ENCODE results near the gene BGN.

Gene BGN

DNA sequence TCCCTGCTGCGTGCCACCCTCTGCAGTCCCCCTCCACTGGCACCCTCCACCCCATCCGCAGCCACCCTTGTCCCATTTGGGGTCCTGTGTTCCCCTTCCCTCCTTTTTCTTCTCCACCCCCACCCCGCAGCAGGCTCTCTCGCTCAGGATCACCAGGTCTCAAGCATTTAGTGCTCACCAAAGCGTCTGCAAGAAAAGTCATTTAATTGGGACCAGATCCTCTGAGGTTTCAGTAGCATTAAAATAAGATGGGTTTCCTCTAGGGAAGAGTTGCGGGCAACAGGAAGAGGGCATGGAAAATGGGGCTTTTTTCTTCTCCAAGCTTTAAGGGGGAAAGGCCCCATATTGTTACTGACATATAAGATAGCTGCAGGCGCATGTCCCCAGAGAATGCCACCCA lies 19.5 kb upstream of the BGN start:
- TF ChIP-seq, protein P1, sequence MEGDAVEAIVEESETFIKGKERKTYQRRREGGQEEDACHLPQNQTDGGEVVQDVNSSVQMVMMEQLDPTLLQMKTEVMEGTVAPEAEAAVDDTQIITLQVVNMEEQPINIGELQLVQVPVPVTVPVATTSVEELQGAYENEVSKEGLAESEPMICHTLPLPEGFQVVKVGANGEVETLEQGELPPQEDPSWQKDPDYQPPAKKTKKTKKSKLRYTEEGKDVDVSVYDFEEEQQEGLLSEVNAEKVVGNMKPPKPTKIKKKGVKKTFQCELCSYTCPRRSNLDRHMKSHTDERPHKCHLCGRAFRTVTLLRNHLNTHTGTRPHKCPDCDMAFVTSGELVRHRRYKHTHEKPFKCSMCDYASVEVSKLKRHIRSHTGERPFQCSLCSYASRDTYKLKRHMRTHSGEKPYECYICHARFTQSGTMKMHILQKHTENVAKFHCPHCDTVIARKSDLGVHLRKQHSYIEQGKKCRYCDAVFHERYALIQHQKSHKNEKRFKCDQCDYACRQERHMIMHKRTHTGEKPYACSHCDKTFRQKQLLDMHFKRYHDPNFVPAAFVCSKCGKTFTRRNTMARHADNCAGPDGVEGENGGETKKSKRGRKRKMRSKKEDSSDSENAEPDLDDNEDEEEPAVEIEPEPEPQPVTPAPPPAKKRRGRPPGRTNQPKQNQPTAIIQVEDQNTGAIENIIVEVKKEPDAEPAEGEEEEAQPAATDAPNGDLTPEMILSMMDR (IDR thresholded peaks at IDR 0.05; ENCODE audit: insufficient read depth, low read depth, low read length, missing control alignments) = no peak
- H3K4me3 ChIP-seq (ENCODE audit: low read depth, low read length) = no peak overlapping the region
- DNase-seq (ENCODE audit: low read depth) = no peak

DNA sequence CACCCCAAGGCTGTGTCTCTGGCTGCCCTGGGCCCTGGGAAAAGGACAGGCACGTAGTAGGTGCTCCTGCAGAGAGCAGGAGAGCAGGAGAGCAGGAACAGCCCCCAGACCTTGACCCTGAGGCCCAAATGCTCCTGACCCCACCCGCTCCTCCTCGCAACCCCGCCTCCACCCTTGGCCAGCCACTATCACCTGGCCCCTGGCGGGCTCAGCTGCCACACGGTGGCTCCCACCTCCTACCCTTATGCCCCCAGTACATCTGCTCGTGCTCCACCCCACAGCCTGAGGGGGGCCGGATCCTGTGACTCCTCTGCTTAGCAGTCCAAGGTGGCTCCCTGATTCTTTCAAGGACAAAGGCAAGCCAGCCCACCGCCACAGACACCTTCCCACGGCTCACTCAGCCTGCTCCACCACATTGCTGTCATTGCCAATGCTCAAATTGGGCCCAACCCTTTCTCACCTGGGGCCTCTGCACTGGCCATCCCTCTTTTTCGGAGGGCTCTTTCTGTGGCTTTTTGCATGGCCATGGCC lies 19.0 kb upstream of the BGN start:
- TF ChIP-seq, protein P1 (IDR thresholded peaks at IDR 0.05; ENCODE audit: insufficient read depth, low read depth, low read length, missing control alignments) = no peak

DNA sequence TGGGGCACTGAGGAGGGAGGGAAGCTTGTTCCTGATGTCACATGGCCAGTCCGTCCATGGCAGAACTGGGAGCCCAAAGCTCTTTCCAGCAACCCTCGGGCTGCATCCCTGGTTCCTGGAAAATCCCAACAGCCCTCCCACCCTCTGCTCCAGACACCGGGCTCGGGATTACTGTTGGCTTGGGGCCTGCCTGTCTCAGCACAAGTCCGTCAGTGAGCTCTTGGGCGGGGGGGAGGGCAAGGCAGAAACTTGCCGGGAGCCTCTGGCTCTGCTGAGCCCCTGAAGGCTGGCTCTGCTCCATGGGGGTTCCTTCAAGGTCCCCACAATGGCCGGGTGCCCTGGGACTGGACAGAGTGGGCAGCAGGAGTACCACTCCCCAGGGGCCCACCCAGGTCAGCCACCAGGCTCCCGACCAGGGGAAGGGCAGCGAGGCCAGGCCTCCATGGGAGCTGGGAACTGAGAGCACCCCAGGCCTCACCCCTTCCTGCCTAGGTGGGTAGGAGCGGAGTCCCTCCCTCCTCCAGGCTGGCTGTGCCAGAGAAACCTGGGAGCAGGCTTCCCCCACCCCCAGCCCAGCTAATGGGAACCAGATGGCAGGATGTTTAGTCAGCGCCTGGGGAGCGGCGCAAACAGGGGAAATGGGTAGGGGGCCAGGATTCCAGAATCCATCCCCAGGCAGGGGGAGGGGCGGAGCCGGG lies 18.0 kb upstream of the BGN start:
- TF ChIP-seq, protein P1 (IDR thresholded peaks at IDR 0.05; ENCODE audit: insufficient read depth, low read depth, low read length, missing control alignments) = no peak
- no peak for DNase-seq (ENCODE audit: low read depth)
- no peak overlapping the region for H3K4me3 ChIP-seq (ENCODE audit: low read depth, low read length)

More for the DNA sequence above, 19.0 kb upstream of the BGN start:
- no peak overlapping the region for H3K4me3 ChIP-seq (ENCODE audit: low read depth, low read length)
- DNase-seq (ENCODE audit: low read depth) = no peak

DNA sequence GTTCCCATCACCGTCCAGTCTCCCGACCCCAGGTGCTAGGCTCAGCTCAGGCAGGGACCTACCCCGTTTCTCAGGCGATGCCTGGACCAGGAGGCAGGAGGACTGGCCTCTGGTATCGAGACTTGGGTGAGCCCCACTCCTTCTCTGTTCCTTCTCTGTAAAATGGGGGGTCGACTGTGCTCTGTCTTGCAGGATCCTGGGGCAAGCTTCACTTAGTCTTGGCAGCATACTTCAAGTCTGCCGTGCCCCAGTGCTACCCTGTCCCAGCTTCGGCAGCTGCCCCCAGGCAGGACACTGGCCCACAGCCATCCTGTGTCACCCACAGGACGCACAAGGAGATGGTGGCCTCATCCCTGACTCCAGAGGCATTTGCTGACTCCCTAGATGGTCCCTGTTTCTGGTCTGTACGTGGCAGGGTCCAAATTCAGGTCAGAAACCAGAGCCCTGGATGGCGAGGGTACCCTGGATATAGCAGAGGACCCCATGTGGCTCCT lies 17.4 kb upstream of the BGN start:
- TF ChIP-seq, protein P1 (IDR thresholded peaks at IDR 0.05; ENCODE audit: insufficient read depth, low read depth, low read length, missing control alignments) = no peak
- DNase-seq (ENCODE audit: low read depth) = no peak
- no peak overlapping the region for H3K4me3 ChIP-seq (ENCODE audit: low read depth, low read length)

DNA sequence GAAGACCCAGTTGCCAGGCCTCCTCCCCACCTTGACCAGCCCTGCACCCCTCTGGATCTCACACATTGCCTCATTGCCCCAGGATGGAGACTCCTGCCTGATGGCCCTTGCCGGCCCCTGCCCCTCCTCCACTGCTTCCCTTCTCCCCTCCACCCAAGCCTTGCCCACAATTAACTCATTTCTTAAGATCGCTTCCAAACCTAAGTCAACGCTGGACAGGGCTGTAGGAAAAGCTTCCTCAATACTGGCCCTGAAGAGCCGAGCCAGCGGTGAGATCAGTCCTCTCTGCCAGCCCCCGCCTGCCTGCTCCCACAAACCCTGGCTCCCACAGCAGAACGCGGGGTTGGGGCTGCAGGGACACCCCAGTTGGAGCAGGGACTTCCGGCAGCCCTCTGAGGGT lies 16.9 kb upstream of the BGN start:
- DNase-seq (ENCODE audit: low read depth) = no peak
- H3K4me3 ChIP-seq (ENCODE audit: low read depth, low read length) = no peak overlapping the region
- TF ChIP-seq, protein P1 (IDR thresholded peaks at IDR 0.05; ENCODE audit: insufficient read depth, low read depth, low read length, missing control alignments) = no peak

DNA sequence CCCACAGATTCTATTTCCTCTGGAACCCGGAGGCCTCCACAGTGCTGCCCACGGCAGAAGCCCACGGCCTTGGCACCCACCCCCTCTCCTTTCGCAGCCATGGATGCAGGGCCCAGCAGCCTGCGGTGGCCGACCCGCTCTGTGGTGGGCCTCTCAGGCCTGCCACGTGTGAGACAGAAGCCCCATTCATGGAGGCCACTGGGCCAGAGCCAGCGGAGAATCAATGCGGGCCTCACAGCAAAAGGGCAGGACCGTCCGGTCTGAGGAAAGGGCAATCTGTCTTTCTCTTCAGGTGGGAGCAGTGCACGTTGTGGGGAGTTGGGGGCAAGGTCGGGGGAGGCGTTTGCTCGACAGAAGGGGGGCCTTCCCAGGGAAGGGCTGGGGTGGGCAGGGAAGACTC lies 16.0 kb upstream of the BGN start:
- no peak overlapping the region for H3K4me3 ChIP-seq (ENCODE audit: low read depth, low read length)
- no peak for DNase-seq (ENCODE audit: low read depth)
- TF ChIP-seq, protein P1 (IDR thresholded peaks at IDR 0.05; ENCODE audit: insufficient read depth, low read depth, low read length, missing control alignments) = no peak

Data from GM12865 (cell line).